Diencephalon (tissue), 1 donor: Measurements from ENCODE around the gene SMDT1. TPM values are rescaled to one million over a fixed set of nuclear protein-coding genes. Genes with fewer than 3 reads are reported as not detected.

Experiments used
- small RNA-seq: library from RNA; depleted of rRNA; stranded (forward); fragments of <200 nt; gene quantifications from one replicate; pipeline ENCODE3, GENCODE V24; 2014
- total RNA-seq: library from RNA; depleted of rRNA; stranded (reverse); fragments of >200 nt; gene quantifications from one replicate; pipeline ENCODE4 v1.2.3, GENCODE V29; 2014

Gene SMDT1
- 19.1 TPM for total RNA-seq

GRCh38 chr22:42079319-42080251, at the start of gene SMDT1:
Gene SMDT1, plus strand, starts transcription at chr22:42079700. Its CDS starts 69 bp downstream, at chr22:42079769.

GRCh38 chr22:42070517-42071422, 8.7 kb upstream of the SMDT1 start, which contains the start of gene NAGA:
Gene NAGA, minus strand, starts transcription at chr22:42070812. Its CDS starts 515 bp downstream, at chr22:42070297.

GRCh38 chr22:42074132-42074811, 5.2 kb upstream of the SMDT1 start, which contains the start of gene PHETA2:
Gene PHETA2, plus strand, starts transcription at chr22:42074248. Its CDS starts 3,046 bp downstream, at chr22:42077294.

GRCh38 chr22:42090596-42091454, 11.3 kb downstream of the SMDT1 start, which contains the start of gene NDUFA6:
Gene NDUFA6, minus strand, starts transcription at chr22:42090772. Its CDS starts 28 bp downstream, at chr22:42090744.

GRCh38 chr22:42130639-42131431, 51.3 kb downstream of the SMDT1 start, which contains the start of gene CYP2D6:
Gene CYP2D6, minus strand, starts transcription at chr22:42130810. Its CDS starts 19 bp downstream, at chr22:42130791.

Small RNAs within 50 kb of the gene (small RNA-seq; reads per million reads assigned to genes)
- gene SNORD13P1 = not detected

Other genes starting within 250 kb of the SMDT1 start
- gene SREBF2, start 246.6 kb upstream of the SMDT1 start, total RNA-seq = 74.7 TPM
- not detected for gene SHISA8, start 164.6 kb upstream of the SMDT1 start, total RNA-seq
- gene TNFRSF13C, start 152.9 kb upstream of the SMDT1 start, total RNA-seq = 0.46 TPM
- 8.1 TPM for gene CENPM, start 132.5 kb upstream of the SMDT1 start, total RNA-seq
- 180 TPM for gene SEPTIN3, start 110.3 kb upstream of the SMDT1 start, total RNA-seq
- 4.2 TPM for gene WBP2NL, start 80.9 kb upstream of the SMDT1 start, total RNA-seq
- 17.1 TPM for gene NAGA, start 8.9 kb upstream of the SMDT1 start, total RNA-seq
- 3.5 TPM for gene PHETA2, start 5.5 kb upstream of the SMDT1 start, total RNA-seq
- gene NDUFA6, start 11.1 kb downstream of the SMDT1 start, total RNA-seq = 59.1 TPM
- gene CYP2D6, start 51.1 kb downstream of the SMDT1 start, total RNA-seq = 4.2 TPM
- gene TCF20, start 191.0 kb downstream of the SMDT1 start, total RNA-seq = 64.4 TPM